Ovary (tissue), 9 donors: Measurements from ENCODE around the gene MAGEB17. TPM values are rescaled to one million over a fixed set of nuclear protein-coding genes. Genes with fewer than 3 reads are reported as not detected.
"Not testable (repeated sequence)": the region's sequence is repeated elsewhere in the genome, so short reads cannot be mapped to it uniquely, and the experiment has no call there.

Source experiments
- DNase-seq, 5 donors: peaks; one replicate each; pipeline ENCODE4 v3.0.0-alpha.2; 2019 to 2020
- H3K27ac ChIP-seq, 2 donors: fragments of 200-600 bp; one replicate each; pipeline versions ENCODE4 v1.5.1 to v1.8.0; 2019 to 2022
- H3K27me3 ChIP-seq: fragments of 200-600 bp; one replicate; pipeline ENCODE4 v1.8.0; 2022
- H3K36me3 ChIP-seq: fragments of 200-600 bp; sonication (generic); one replicate; pipeline ENCODE4 v1.5.1; 2019
- H3K4me1 ChIP-seq: one replicate; pipeline ENCODE4 v1.8.1; 2013; ENCODE audit warnings: mild to moderate bottlenecking, moderate library complexity; ENCODE audit not compliant: insufficient read depth
- H3K4me3 ChIP-seq: fragments of 200-600 bp; sonication (generic); one replicate; pipeline ENCODE4 v1.5.1; 2017
- H3K9me3 ChIP-seq, 2 donors: fragments of 200-600 bp in 1 of 2; sonication (generic) in 1 of 2; one replicate each; pipeline versions ENCODE4 v1.5.1 to v1.8.1; 2013 to 2019; ENCODE audit warnings: mild to moderate bottlenecking in 1 of 2, moderate library complexity in 1 of 2
- CTCF ChIP-seq, 3 donors: fragments of 450-650 bp in 2 of 3; fragments of 200-600 bp in 1 of 3; IDR thresholded peaks; one replicate each; pipeline versions ENCODE4 v1.5.1 to v1.8.0; 2016 to 2022; ENCODE audit warnings: antibody characterized with exemption in 3 of 3, mild to moderate bottlenecking in 1 of 3
- EP300 ChIP-seq: sonication (generic); formaldehyde crosslinking; IDR thresholded peaks from one replicate; pipeline ENCODE4 v1.6.1; 2017; ENCODE audit warnings: antibody characterized with exemption
- POLR2A ChIP-seq: fragments of 450-650 bp; IDR thresholded peaks from one replicate; pipeline ENCODE4 v1.6.1; 2017; ENCODE audit warnings: antibody characterized with exemption, mild to moderate bottlenecking, moderate library complexity
- WGBS, 3 donors: extraction: QIAGEN DNeasy Blood & Tissue Kit in 1 of 3; methylation state at CpG; one replicate each; pipeline versions ENCODE4 v1.1.5 to v1.1.7; 2013 to 2017; 5-methylcytosine and 5-hydroxymethylcytosine counted together
- intact Hi-C, 4 donors: fragments of 100-400 bp; cut with DNase I; formaldehyde crosslinking; loops; one replicate each; pipeline versions ENCODE4 v1.11.0 to v1.15.1; 2022 to 2023
- polyA plus RNA-seq, 2 donors: library from polyadenylated mRNA; stranded (reverse); fragments of 200-250 nt in 1 of 2; fragments of 350-450 nt in 1 of 2; fragmentation: Illumina TruSeq in 1 of 2; extraction: RNeasy Lipid Tissue Mini Kit (QIAGEN cat#74804) in 1 of 2; gene quantifications; one replicate each; pipeline ENCODE4 v1.2.3, GENCODE V29; 2013 to 2014
- total RNA-seq, 7 donors: library from RNA; depleted of rRNA in 2 of 7; stranded (reverse); fragments of >200 nt in 2 of 7; fragmentation: NEBNext Ultra II Directional in 3 of 7; extraction: Animal tissue kit (Norgen Biotek cat#: 25700) in 3 of 7; gene quantifications; one replicate each; pipeline versions ENCODE4 v1.1.0 to v1.2.4, GENCODE V29; 2016 to 2023
- donor health status: DM: no; HTN: no; CAD: no; lungs with moderate emphysema.
- donor health status: DM: no; HTN: no; CAD: no.
- donor health status: Bipolar disorder and iron deficiency.
- donor health status: DM: yes; HTN: yes; CAD: no.
- donor health status: DM: no; HTN: no; CAD: no.
- donor health status: DM: yes; HTN: yes; CAD: no.

Gene MAGEB17
- total and polyA plus RNA-seq, 9 donors, result 0.05 to 0.17 TPM; not detected in 7

- WGBS, 3 donors, result 36 to 50% (median 36%) methylated on average over 2 of the region's 2 CpGs
- intact Hi-C loops, result no loop called here
- H3K36me3 ChIP-seq, result no peaks in the 10 kb centered on the region
Measured at GRCh38 chrX:16144420-16144819, 22.9 kb upstream of the MAGEB17 start.

GRCh38 chrX:16145093-16145492 lies 22.2 kb upstream of the MAGEB17 start:
- intact Hi-C loops, H3K9me3 ChIP-seq, H3K4me3 ChIP-seq, H3K27me3 ChIP-seq, H3K4me1 ChIP-seq, H3K27ac ChIP-seq, H3K36me3 ChIP-seq, DNase-seq: not testable (repeated sequence)
- WGBS, 3 donors, result 41 to 65% (median 47%) methylated on average over 1 of the region's 1 CpG

More at GRCh38 chrX:16144420-16144819, 22.9 kb upstream of the MAGEB17 start:
- no peak overlapping the region for H3K27ac ChIP-seq
- H3K4me3 ChIP-seq, result no peak overlapping the region
- H3K4me1 ChIP-seq, result no peaks in the 10 kb centered on the region
- DNase-seq, result no peak
- H3K9me3 ChIP-seq, result no peaks in the 10 kb centered on the region
- TF ChIP-seq EP300 (no peak), CTCF (IDR thresholded peaks at IDR 0.05) (no peak), POLR2A (no peak)
- H3K27me3 ChIP-seq, result no peaks in the 10 kb centered on the region

- Histone ChIP-seq H3K4me1 (no peaks in the 10 kb centered on the region), H3K4me3 (no peak overlapping the region), H3K9me3 (no peaks in the 10 kb centered on the region), H3K27ac (no peak overlapping the region), H3K27me3 (no peaks in the 10 kb centered on the region), H3K36me3 (no peaks in the 10 kb centered on the region)
- DNase-seq, result no peak
- no peak for TF ChIP-seq EP300
- TF ChIP-seq CTCF (IDR thresholded peaks at IDR 0.05), result no peak
- no peak for TF ChIP-seq POLR2A
- intact Hi-C loops, result no loop called here
Measured at GRCh38 chrX:16145656-16146055, 21.6 kb upstream of the MAGEB17 start.

GRCh38 chrX:16148896-16149295 lies 18.4 kb upstream of the MAGEB17 start:
- Histone ChIP-seq H3K36me3 (no peaks in the 10 kb centered on the region), H3K4me1 (no peaks in the 10 kb centered on the region), H3K27ac (no peak overlapping the region), H3K9me3 (no peaks in the 10 kb centered on the region), H3K27me3 (no peaks in the 10 kb centered on the region), H3K4me3 (no peak overlapping the region)
- intact Hi-C loops, result no loop called here
- 82 to 88% (median 85%) methylated on average over 3 of the region's 3 CpGs for WGBS, 3 donors
- TF ChIP-seq EP300, result no peak
- TF ChIP-seq CTCF (IDR thresholded peaks at IDR 0.05), result no peak
- no peak for TF ChIP-seq POLR2A
- DNase-seq, result no peak

GRCh38 chrX:16155581-16156096 lies 11.6 kb upstream of the MAGEB17 start:
- no peaks in the 10 kb centered on the region for H3K9me3 ChIP-seq
- 40 to 52% (median 47%) methylated on average over 5 of the region's 5 CpGs for WGBS, 3 donors
- no peak for TF ChIP-seq POLR2A
- no peak for TF ChIP-seq CTCF (IDR thresholded peaks at IDR 0.05)
- TF ChIP-seq EP300, result no peak
- DNase-seq, result no peak
- H3K27ac ChIP-seq, result no peak overlapping the region
- H3K36me3 ChIP-seq, result no peaks in the 10 kb centered on the region
- intact Hi-C loops, result no loop called here
- no peaks in the 10 kb centered on the region for H3K4me1 ChIP-seq
- no peaks in the 10 kb centered on the region for H3K27me3 ChIP-seq
- no peak overlapping the region for H3K4me3 ChIP-seq
